ENCODE data around the gene ATP6V1G1.
A peak's percentile ranks its signal among the peaks of the same experiment; 100 is the strongest.
"Not testable (repeated sequence)": the region's sequence is repeated elsewhere in the genome, so short reads cannot be mapped to it uniquely, and the experiment has no call there.

Gene ATP6V1G1

GRCh38 chr9:114587345-114588202 is at the start of gene ATP6V1G1:
Gene ATP6V1G1 (plus strand): TSS chr9:114587769. CDS start chr9:114587839, 70 bp downstream.
- DNase-seq (ENCODE audit: low read depth in 3 of 3) = peak; percentile 99 to 100 (median 99)

GRCh38 chr9:114538241-114538640 is 49.3 kb upstream of the ATP6V1G1 start:
- DNase-seq (ENCODE audit: low read depth in 3 of 3) = peak in 1 of 3 donors; percentile 3

GRCh38 chr9:114539701-114540380 is 47.7 kb upstream of the ATP6V1G1 start:
- DNase-seq (ENCODE audit: low read depth in 3 of 3) = no peak

- DNase-seq (ENCODE audit: low read depth in 3 of 3) = no peak
Observed at GRCh38 chr9:114545055-114545454, 42.5 kb upstream of the ATP6V1G1 start.

- DNase-seq (ENCODE audit: low read depth in 3 of 3) = no peak
Observed at GRCh38 chr9:114546851-114547250, 40.7 kb upstream of the ATP6V1G1 start.

GRCh38 chr9:114549697-114550330 is 37.8 kb upstream of the ATP6V1G1 start:
- DNase-seq (ENCODE audit: low read depth in 3 of 3) = no peak

GRCh38 chr9:114551750-114552685 is 35.6 kb upstream of the ATP6V1G1 start:
- no peak for DNase-seq (ENCODE audit: low read depth in 3 of 3)

- DNase-seq (ENCODE audit: low read depth in 3 of 3) = no peak
Observed at GRCh38 chr9:114552706-114553105, 34.9 kb upstream of the ATP6V1G1 start.

- DNase-seq (ENCODE audit: low read depth in 3 of 3) = no peak
Observed at GRCh38 chr9:114553202-114553601, 34.4 kb upstream of the ATP6V1G1 start.

GRCh38 chr9:114555696-114556095 is 31.9 kb upstream of the ATP6V1G1 start:
- DNase-seq (ENCODE audit: low read depth in 3 of 3) = no peak

GRCh38 chr9:114558027-114558675 is 29.4 kb upstream of the ATP6V1G1 start:
- DNase-seq (ENCODE audit: low read depth in 3 of 3) = no peak

GRCh38 chr9:114559830-114560513 is 27.6 kb upstream of the ATP6V1G1 start:
- DNase-seq (ENCODE audit: low read depth in 3 of 3) = no peak

GRCh38 chr9:114560956-114561355 is 26.6 kb upstream of the ATP6V1G1 start:
- DNase-seq (ENCODE audit: low read depth in 3 of 3) = no peak

GRCh38 chr9:114561771-114562170 is 25.8 kb upstream of the ATP6V1G1 start:
- no peak for DNase-seq (ENCODE audit: low read depth in 3 of 3)

GRCh38 chr9:114565204-114565603 is 22.4 kb upstream of the ATP6V1G1 start:
- DNase-seq (ENCODE audit: low read depth in 3 of 3) = no peak

- DNase-seq (ENCODE audit: low read depth in 3 of 3) = no peak
Observed at GRCh38 chr9:114570742-114571141, 16.8 kb upstream of the ATP6V1G1 start.

- no peak for DNase-seq (ENCODE audit: low read depth in 3 of 3)
Observed at GRCh38 chr9:114571391-114571790, 16.2 kb upstream of the ATP6V1G1 start.

- no peak for DNase-seq (ENCODE audit: low read depth in 3 of 3)
Observed at GRCh38 chr9:114572199-114572598, 15.4 kb upstream of the ATP6V1G1 start.

GRCh38 chr9:114574438-114574837 is 13.1 kb upstream of the ATP6V1G1 start:
- no peak for DNase-seq (ENCODE audit: low read depth in 3 of 3)

- not testable (repeated sequence) for DNase-seq (ENCODE audit: low read depth in 3 of 3)
Observed at GRCh38 chr9:114576779-114577178, 10.8 kb upstream of the ATP6V1G1 start.
